ENCODE results near the gene TTN.

DNA sequence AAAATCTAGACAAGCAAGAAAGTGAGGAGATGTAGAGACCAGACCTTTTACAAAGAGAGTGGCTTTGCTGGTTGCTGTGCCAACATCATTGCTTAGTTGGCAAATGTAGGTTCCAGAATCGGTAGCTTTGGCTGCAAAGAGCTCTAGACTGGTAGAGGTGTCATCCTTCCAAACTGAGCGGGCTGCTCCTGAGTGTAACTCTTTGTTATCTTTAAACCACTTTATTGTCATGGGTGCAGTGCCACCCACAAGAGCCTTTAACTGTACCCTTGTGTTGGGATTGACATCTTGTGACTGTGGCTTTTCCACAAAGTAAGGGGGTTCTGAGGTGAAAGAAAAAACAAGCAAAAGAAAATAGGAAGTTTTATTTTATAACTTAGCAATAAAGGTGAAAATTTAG, 77.2 kb downstream of the TTN start:
- no peak for TF ChIP-seq CTCF (conservative IDR thresholded peaks at IDR 0.05 in 1 of 2, IDR thresholded peaks at IDR 0.05 in 1 of 2; ENCODE audit: low read depth in 1 of 2, low read length in 2 of 2)
- no peak for TF ChIP-seq EZH2 (IDR thresholded peaks at IDR 0.05; ENCODE audit: low read length, missing control alignments)

Measured in fibroblast of lung (primary cell).